ENCODE results near the gene NUBPL.

DNA sequence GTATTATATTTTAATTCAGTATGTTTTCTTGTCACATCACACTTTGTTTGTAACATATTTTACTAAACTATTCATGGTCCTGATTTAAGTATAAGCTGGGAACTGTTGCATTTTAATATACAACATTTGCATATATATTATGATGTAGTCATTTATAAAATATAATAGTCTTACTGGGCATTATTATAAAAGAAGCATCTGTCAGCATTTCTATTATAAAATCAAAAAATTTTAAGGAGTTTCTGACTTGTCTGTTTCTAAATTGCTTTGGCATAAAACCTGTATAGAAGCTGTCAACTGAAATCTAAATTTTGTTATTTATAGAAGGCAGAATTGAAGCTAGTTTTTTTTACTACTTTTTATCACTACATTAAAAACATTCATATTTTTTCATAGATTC lies 166.6 kb downstream of the NUBPL start:
- no peak for TF ChIP-seq CTCF (IDR thresholded peaks at IDR 0.05)
- no peak for TF ChIP-seq RELA (CRISPR knock-in tag; IDR thresholded peaks at IDR 0.05; ENCODE audit: borderline replicate concordance)
- no peak for TF ChIP-seq CREB1 (CRISPR knock-in tag; IDR thresholded peaks at IDR 0.05)
- TF ChIP-seq GRHL2 (CRISPR knock-in tag; IDR thresholded peaks at IDR 0.05; ENCODE audit: insufficient replicate concordance, severe bottlenecking) = no peak
- TF ChIP-seq, protein P1, sequence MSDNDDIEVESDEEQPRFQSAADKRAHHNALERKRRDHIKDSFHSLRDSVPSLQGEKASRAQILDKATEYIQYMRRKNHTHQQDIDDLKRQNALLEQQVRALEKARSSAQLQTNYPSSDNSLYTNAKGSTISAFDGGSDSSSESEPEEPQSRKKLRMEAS (CRISPR knock-in tag; IDR thresholded peaks at IDR 0.05) = no peak
- TF ChIP-seq SP1 (CRISPR knock-in tag; conservative IDR thresholded peaks at IDR 0.05) = no peak
- no peak for TF ChIP-seq E2F4 (CRISPR knock-in tag; IDR thresholded peaks at IDR 0.05; ENCODE audit: borderline replicate concordance, low read depth)
- TF ChIP-seq TCF7 (CRISPR knock-in tag; IDR thresholded peaks at IDR 0.05; ENCODE audit: low read depth) = no peak
- no peak for TF ChIP-seq ZNF317 (CRISPR knock-in tag; IDR thresholded peaks at IDR 0.05; ENCODE audit: borderline replicate concordance, low read depth)

Measured in WTC11 (cell line).